Muscle of leg (tissue), 11 donors: Measurements from ENCODE around the gene PPIG. TPM values are rescaled to one million over a fixed set of nuclear protein-coding genes. Genes with fewer than 3 reads are reported as not detected.
"Not testable (repeated sequence)": the region's sequence is repeated elsewhere in the genome, so short reads cannot be mapped to it uniquely, and the experiment has no call there.

ENCODE experiments used
- DNase-seq: peaks from one replicate; pipeline ENCODE4 v3.0.0; 2013
- H3K27ac ChIP-seq: one replicate; pipeline ENCODE4 v1.5.1; 2013; ENCODE audit warnings: mild to moderate bottlenecking, low read length, control low read depth
- H3K27me3 ChIP-seq: one replicate; pipeline ENCODE4 v1.6.1; 2013; ENCODE audit warnings: low read length; ENCODE audit not compliant: control insufficient read depth, insufficient read depth
- H3K36me3 ChIP-seq: one replicate; pipeline ENCODE4 v1.6.1; 2013; ENCODE audit warnings: low read length; ENCODE audit not compliant: control insufficient read depth, insufficient read depth
- H3K4me1 ChIP-seq: one replicate; pipeline ENCODE4 v1.6.1; 2013; ENCODE audit warnings: low read length; ENCODE audit not compliant: control insufficient read depth, insufficient read depth
- H3K4me3 ChIP-seq: one replicate; pipeline ENCODE4 v1.5.1; 2013; ENCODE audit warnings: low read length, control low read depth
- H3K9me3 ChIP-seq: replicated peaks from 2 replicates; pipeline ENCODE4 v1.6.1; 2013; ENCODE audit warnings: low read depth, low read length; ENCODE audit not compliant: control insufficient read depth
- WGBS: methylation state at CpG from one replicate; pipeline ENCODE4 v1.1.5; 2013; ENCODE audit warnings: missing lambda C conversion rate; ENCODE audit not compliant: insufficient coverage; 5-methylcytosine and 5-hydroxymethylcytosine counted together
- polyA plus RNA-seq, 8 donors: library from polyadenylated mRNA; unstranded; fragments of 120-200 nt; gene quantifications; one replicate each; pipeline versions ENCODE4 v1.2.1 to v1.2.3, GENCODE V29; 2013; ENCODE audit warnings: inconsistent platforms in 1 of 8, low replicate concordance in 1 of 8; ENCODE audit not compliant: insufficient read length in 8 of 8, insufficient read depth in 1 of 8
- total RNA-seq: library from RNA; stranded (reverse); fragments of 120-200 nt; gene quantifications from one replicate; pipeline ENCODE4 v1.2.4, GENCODE V29; 2013

The PPIG gene
- total and polyA plus RNA-seq, 9 donors, result 35.2 to 61.0 (median 49.0) TPM

GRCh38 chr2:169582552-169583266 is 1.4 kb upstream of the PPIG start:
- not testable (repeated sequence) for DNase-seq, H3K36me3 ChIP-seq, H3K9me3 ChIP-seq, H3K27me3 ChIP-seq, H3K4me1 ChIP-seq, H3K27ac ChIP-seq, H3K4me3 ChIP-seq
- 98% methylated on average over 5 of the region's 10 CpGs for WGBS

GRCh38 chr2:169583518-169583917 is 633 bp upstream of the PPIG start:
- no peak for DNase-seq
- Histone ChIP-seq H3K4me3 (no peak overlapping the region), H3K27ac (no peak overlapping the region), H3K27me3 (peaks cover 3% of the 10 kb centered on the region), H3K4me1 (no peaks in the 10 kb centered on the region), H3K36me3 (no peaks in the 10 kb centered on the region), H3K9me3 (no peaks in the 10 kb centered on the region)
- no CpG with 5 or more reads among the region's 5 CpGs for WGBS

GRCh38 chr2:169585673-169586072 is 1.5 kb downstream of the PPIG start:
- no CpG with 5 or more reads among the region's 7 CpGs for WGBS
- no peak for DNase-seq
- Histone ChIP-seq H3K4me3 (peak overlapping the region; percentile 84), H3K27ac (peak overlapping the region; percentile 29), H3K27me3 (no peaks in the 10 kb centered on the region), H3K9me3 (no peaks in the 10 kb centered on the region), H3K4me1 (no peaks in the 10 kb centered on the region), H3K36me3 (no peaks in the 10 kb centered on the region)

DNA sequence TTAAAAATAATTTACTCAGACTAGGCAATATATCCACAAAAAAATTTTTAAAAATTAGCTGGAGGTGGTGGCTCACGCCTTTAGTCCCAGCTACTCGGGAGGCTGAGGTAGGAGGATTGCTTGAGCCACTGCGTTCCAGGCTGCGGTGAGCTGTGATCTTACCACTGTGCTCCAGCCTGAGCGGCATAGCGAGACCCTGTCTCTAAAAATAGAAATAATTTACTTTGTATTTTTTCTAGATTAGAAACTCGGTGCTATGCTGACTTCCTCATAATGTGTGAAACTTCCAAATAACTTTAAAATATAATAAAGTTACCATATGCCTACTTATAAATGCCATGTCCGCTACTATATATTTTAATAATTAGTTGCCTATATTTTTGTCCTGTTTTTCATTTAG is 6.7 kb downstream of the PPIG start:
- H3K36me3 ChIP-seq, result no peaks in the 10 kb centered on the region
- no peaks in the 10 kb centered on the region for H3K27me3 ChIP-seq
- no peak for DNase-seq
- no CpG with 5 or more reads among the region's 8 CpGs for WGBS
- no peak overlapping the region for H3K4me3 ChIP-seq
- H3K4me1 ChIP-seq, result no peaks in the 10 kb centered on the region
- no peaks in the 10 kb centered on the region for H3K9me3 ChIP-seq
- no peak overlapping the region for H3K27ac ChIP-seq

- H3K27ac ChIP-seq, H3K27me3 ChIP-seq, H3K4me1 ChIP-seq, H3K4me3 ChIP-seq, H3K36me3 ChIP-seq, H3K9me3 ChIP-seq, DNase-seq: not testable (repeated sequence)
- WGBS, result 100% methylated on average over 6 of the region's 7 CpGs
Observed at GRCh38 chr2:169596546-169596945, 12.4 kb downstream of the PPIG start.

GRCh38 chr2:169598982-169599381 is 14.8 kb downstream of the PPIG start:
- Histone ChIP-seq H3K9me3 (no peaks in the 10 kb centered on the region), H3K36me3 (peaks cover 2% of the 10 kb centered on the region), H3K4me3 (no peak overlapping the region), H3K27me3 (no peaks in the 10 kb centered on the region), H3K4me1 (no peaks in the 10 kb centered on the region), H3K27ac (no peak overlapping the region)
- DNase-seq, result no peak
- no CpG with 5 or more reads among the region's 2 CpGs for WGBS

GRCh38 chr2:169599568-169599967 is 15.4 kb downstream of the PPIG start:
- no peak for DNase-seq
- no peak overlapping the region for H3K27ac ChIP-seq
- no peaks in the 10 kb centered on the region for H3K9me3 ChIP-seq
- no peaks in the 10 kb centered on the region for H3K4me1 ChIP-seq
- H3K36me3 ChIP-seq, result peaks cover 8% of the 10 kb centered on the region
- H3K4me3 ChIP-seq, result no peak overlapping the region
- H3K27me3 ChIP-seq, result no peaks in the 10 kb centered on the region

- Histone ChIP-seq H3K27ac (no peak overlapping the region), H3K27me3 (no peaks in the 10 kb centered on the region), H3K36me3 (peaks cover 39% of the 10 kb centered on the region), H3K4me3 (no peak overlapping the region), H3K4me1 (no peaks in the 10 kb centered on the region), H3K9me3 (peaks cover 3% of the 10 kb centered on the region)
- WGBS, result 92% methylated on average over 2 of the region's 2 CpGs
- no peak for DNase-seq
Observed at GRCh38 chr2:169609264-169609663, 25.1 kb downstream of the PPIG start.

GRCh38 chr2:169613876-169614275 is 29.7 kb downstream of the PPIG start:
- Histone ChIP-seq H3K36me3 (peaks cover 34% of the 10 kb centered on the region), H3K27me3 (no peaks in the 10 kb centered on the region), H3K4me3 (no peak overlapping the region), H3K9me3 (peaks cover 11% of the 10 kb centered on the region), H3K27ac (no peak overlapping the region), H3K4me1 (no peaks in the 10 kb centered on the region)
- DNase-seq, result no peak
- WGBS, result no CpG with 5 or more reads among the region's 2 CpGs

- H3K4me1 ChIP-seq, result not testable (repeated sequence)
- peaks cover 25% of the 10 kb centered on the region for H3K36me3 ChIP-seq
- WGBS, result no CpG with 5 or more reads among the region's 1 CpG
Observed at GRCh38 chr2:169615982-169616381, 31.8 kb downstream of the PPIG start.

DNA sequence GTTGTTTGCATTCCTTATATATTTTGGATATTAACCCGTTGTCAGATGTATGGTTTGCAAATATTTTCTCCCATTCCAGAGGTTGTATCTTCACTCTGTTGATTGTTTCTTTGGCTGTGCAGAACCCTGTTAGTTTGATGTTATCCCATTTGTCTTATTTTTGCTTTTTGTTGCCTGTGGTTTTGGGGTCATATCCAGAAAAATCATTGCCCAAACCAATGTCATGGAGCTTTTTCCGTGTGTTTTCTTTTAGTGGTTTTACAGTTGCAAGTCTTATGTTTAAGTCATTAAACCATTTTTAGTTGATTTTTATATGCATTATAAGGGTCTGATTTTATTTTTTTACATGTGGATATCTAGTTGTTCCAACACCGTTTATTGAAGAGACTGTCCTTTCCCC is 35.8 kb downstream of the PPIG start:
- no CpG with 5 or more reads among the region's 3 CpGs for WGBS
- Histone ChIP-seq H3K36me3 (peaks cover 21% of the 10 kb centered on the region), H3K4me3 (no peak overlapping the region), H3K27me3 (no peaks in the 10 kb centered on the region), H3K27ac (no peak overlapping the region), H3K9me3 (peaks cover 8% of the 10 kb centered on the region), H3K4me1 (no peaks in the 10 kb centered on the region)
- no peak for DNase-seq

More at GRCh38 chr2:169615982-169616381, 31.8 kb downstream of the PPIG start:
- not testable (repeated sequence) for H3K27ac ChIP-seq, H3K27me3 ChIP-seq, H3K4me3 ChIP-seq, DNase-seq
- H3K9me3 ChIP-seq, result peaks cover 11% of the 10 kb centered on the region
